LNCAP (cell line): Measurements from ENCODE around the gene MAP2K5.
A peak's percentile ranks its signal among the peaks of the same experiment; 100 is the strongest.

Experiments
- CTCF ChIP-seq: fragments of 450-650 bp; IDR thresholded peaks from 2 replicates; pipeline ENCODE4 v1.5.1; 2017; ENCODE audit warnings: mild to moderate bottlenecking

Gene MAP2K5

DNA sequence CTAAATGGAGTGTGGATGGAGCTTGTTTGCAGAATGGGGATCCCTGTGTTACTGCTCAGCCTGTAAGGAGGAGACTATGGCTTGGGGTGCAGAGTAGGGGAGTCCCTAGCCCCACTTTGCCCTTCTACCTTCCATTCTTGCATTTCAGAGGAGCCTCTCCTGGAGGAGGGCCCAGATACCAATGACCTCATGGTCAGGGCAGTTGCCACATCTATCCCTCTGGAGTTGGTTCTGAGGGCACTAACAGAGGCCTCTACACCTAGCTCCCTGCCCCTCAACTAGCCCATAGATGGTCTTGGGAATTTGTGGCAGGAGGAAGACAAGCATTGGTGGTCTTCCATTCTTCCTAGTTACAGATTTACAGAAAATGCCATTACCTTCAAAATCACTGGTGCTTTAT lies 288.9 kb downstream of the MAP2K5 start:
- TF ChIP-seq CTCF: no peak

DNA sequence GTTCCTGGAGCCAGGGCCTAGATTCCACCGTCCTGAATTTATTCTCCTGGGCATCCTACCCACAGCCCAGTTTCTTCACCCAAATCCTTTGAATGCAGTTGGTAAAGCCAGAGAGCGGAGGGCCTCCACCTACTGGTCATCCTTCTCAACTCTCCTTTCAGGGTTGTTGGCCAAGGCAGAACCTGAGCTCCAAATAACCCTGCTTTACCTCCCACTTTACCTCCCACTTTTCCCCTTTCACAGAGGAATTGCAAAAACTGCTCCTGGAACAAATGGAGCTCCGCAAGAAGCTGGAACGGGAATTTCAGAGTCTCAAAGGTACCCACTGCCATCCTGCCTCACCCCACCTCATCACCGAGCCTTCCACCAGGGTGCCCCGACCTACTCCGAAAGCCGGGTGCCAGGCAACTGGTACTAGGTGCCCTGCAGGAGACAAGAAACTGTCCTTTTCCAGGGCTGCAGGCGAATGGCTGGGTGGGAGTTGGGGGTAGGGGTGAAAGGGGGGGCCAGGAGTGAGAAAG lies 289.6 kb downstream of the MAP2K5 start:
- TF ChIP-seq CTCF: peak; percentile 45; the same call in 1 of the 2 replicates

DNA sequence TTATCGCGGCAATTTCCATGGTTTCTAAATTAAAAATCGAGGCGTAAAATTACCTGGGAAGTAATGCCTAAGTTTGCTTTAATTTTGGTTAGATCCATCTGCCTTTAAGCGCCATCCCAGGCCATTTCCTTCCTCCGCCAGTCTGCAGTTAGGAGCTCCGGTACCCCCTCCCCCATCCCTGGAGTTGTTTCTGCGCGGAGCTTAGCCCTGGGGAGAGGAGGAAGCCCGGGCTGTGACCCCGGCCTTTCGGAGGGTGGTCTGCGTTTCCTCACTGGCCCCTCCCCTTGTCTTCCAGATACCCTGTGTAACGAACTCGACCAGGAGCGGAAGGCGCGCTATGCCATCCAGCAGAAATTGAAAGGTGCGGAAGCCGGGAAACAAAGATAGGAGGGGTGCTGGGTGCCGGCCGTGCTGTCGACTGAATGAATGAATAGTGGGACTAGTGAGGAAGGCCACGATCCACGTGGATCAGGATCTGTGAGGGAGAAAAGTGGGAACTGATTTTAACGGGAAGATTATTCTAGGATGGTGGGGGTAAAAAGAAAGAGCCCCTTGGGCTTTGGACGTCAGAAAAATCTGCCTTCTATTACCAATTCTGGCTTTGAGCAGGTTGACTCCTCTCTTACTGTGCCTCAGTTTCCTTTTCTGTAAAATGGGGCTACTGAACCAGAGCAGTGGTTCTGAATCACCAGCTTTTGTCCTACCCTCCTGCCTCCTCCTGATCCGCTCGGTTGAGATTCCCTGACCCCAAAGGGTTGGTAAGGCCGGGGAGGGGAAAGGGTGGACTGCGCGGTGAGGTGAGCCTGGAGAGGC lies 290.6 kb downstream of the MAP2K5 start:
- TF ChIP-seq CTCF: no peak

- TF ChIP-seq CTCF: peak; percentile 45
Observed at GRCh38 chr15:67833710-67834511, 291.4 kb downstream of the MAP2K5 start.

- TF ChIP-seq CTCF: no peak
Observed at GRCh38 chr15:67834581-67835296, 292.2 kb downstream of the MAP2K5 start.

DNA sequence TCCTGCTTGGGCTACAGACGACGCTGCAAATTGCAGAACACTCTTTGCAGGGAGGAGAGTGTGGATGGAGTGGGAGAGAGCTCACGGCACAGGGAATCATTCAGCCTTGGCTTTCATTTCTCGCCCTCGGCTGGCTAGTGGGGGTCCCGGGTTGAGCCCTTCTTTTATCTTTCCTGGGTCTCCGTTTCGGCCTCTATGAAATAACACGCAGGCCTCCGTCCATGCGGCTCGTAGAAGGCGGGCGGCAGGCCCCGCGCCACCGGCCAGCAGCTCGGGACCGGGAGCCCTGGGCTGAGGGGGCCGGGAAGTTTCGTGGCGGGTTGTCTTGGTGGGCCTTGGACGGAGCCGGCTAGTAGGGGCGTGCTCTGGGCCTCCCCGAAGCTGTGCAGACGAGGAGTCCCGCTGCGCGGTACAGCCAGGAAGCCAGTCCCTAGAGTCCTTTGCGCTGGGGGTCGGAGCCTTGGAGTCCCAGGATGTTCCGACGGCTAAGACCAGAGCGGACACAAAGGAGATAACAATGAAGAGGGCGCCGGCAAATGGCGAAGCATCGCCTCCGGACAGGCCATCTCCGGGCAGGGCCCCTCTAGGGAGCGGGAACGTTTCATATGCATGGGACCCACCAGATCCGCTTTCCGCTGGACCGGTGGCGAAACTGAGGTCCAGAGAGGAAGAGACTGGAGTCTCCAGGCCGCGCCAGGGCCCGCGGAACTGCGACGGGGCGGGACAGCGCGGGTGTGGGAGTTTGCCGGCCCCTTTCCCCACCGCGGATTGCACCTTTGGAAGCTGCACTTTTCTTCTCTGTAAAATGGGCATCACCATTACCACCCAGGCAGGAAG lies 293.0 kb downstream of the MAP2K5 start:
- TF ChIP-seq CTCF: no peak

GRCh38 chr15:67836134-67836455 lies 293.6 kb downstream of the MAP2K5 start:
- no peak for TF ChIP-seq CTCF
